ENCODE data around the gene TNIK. TPM values are rescaled to one million over a fixed set of nuclear protein-coding genes. Genes with fewer than 3 reads are reported as not detected.

The TNIK gene
- polyA plus RNA-seq, 1 donor from 2014 or later, result 19.3 TPM

- Histone ChIP-seq H3K27me3 (ENCODE audit: insufficient read depth, low read depth, low read length) (no peaks in the 10 kb centered on the region), H3K36me3 (ENCODE audit: insufficient read depth, low read length) (peaks cover 3% of the 10 kb centered on the region), H3K9me3 (ENCODE audit: low read length) (no peaks in the 10 kb centered on the region), H3K79me2 (replicated peaks; ENCODE audit: insufficient read depth, low read length) (no peaks in the 10 kb centered on the region), H2AFZ (ENCODE audit: low read depth, low read length) (no peak overlapping the region), H4K20me1 (ENCODE audit: insufficient read depth) (no peaks in the 10 kb centered on the region), H3K4me2 (ENCODE audit: low read length) (no peak overlapping the region), H3K27ac (ENCODE audit: low read length) (no peak overlapping the region), H3K9me2 (ENCODE audit: insufficient read depth, low read length) (no peaks in the 10 kb centered on the region), H3F3A (ENCODE audit: insufficient read depth, low read length, poor library complexity, severe bottlenecking) (no peaks in the 10 kb centered on the region), H3K4me3 (ENCODE audit: low read length) (no peak overlapping the region), H3K9ac (ENCODE audit: low read length) (no peak overlapping the region)
- TF ChIP-seq RAD21 (conservative IDR thresholded peaks at IDR 0.05), result no peak
- no peak for TF ChIP-seq SMC3 (conservative IDR thresholded peaks at IDR 0.05; ENCODE audit: poor library complexity)
- TF ChIP-seq, protein P1, sequence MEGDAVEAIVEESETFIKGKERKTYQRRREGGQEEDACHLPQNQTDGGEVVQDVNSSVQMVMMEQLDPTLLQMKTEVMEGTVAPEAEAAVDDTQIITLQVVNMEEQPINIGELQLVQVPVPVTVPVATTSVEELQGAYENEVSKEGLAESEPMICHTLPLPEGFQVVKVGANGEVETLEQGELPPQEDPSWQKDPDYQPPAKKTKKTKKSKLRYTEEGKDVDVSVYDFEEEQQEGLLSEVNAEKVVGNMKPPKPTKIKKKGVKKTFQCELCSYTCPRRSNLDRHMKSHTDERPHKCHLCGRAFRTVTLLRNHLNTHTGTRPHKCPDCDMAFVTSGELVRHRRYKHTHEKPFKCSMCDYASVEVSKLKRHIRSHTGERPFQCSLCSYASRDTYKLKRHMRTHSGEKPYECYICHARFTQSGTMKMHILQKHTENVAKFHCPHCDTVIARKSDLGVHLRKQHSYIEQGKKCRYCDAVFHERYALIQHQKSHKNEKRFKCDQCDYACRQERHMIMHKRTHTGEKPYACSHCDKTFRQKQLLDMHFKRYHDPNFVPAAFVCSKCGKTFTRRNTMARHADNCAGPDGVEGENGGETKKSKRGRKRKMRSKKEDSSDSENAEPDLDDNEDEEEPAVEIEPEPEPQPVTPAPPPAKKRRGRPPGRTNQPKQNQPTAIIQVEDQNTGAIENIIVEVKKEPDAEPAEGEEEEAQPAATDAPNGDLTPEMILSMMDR (IDR thresholded peaks at IDR 0.05; ENCODE audit: poor library complexity, severe bottlenecking), result no peak
- no peak for TF ChIP-seq EZH2 (IDR thresholded peaks at IDR 0.05; ENCODE audit: borderline replicate concordance, insufficient read depth, low read length, poor library complexity, severe bottlenecking)
- no peak for TF ChIP-seq TAF1 (IDR thresholded peaks at IDR 0.05; ENCODE audit: low read depth)
- TF ChIP-seq REST (IDR thresholded peaks at IDR 0.05; ENCODE audit: borderline replicate concordance), result no peak
- TF ChIP-seq POLR2AphosphoS5 (IDR thresholded peaks at IDR 0.05), result no peak
- no peak for TF ChIP-seq EP300 (conservative IDR thresholded peaks at IDR 0.05; ENCODE audit: poor library complexity, severe bottlenecking)
- TF ChIP-seq MXI1 (conservative IDR thresholded peaks at IDR 0.05; ENCODE audit: poor library complexity, severe bottlenecking), result no peak
Measured at GRCh38 chr3:171115667-171116066, 344.5 kb downstream of the TNIK start.

DNA sequence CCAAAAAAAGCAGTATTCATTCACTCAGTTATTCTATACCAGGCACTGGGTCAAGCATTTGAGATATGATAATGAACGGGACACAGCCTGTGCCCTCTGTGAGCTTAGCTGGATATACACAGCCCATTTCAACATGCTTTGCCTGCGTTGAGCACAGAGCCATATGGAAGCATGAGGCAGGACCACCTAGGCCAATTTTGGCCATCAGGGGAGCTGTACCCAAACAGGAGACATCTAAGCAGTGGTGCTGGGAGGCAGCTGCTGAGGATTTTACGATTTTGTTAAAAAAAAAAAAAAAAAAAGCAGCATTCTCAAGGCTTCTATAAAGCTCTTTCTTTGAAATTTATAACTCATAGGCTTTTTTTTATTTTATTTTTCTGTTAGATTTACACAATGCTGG is 346.5 kb downstream of the TNIK start:
- no peak overlapping the region for H2AFZ ChIP-seq (ENCODE audit: low read depth, low read length)
- no peaks in the 10 kb centered on the region for H3F3A ChIP-seq (ENCODE audit: insufficient read depth, low read length, poor library complexity, severe bottlenecking)
- no peak overlapping the region for H3K27ac ChIP-seq (ENCODE audit: low read length)
- no peaks in the 10 kb centered on the region for H3K79me2 ChIP-seq (replicated peaks; ENCODE audit: insufficient read depth, low read length)
- no peaks in the 10 kb centered on the region for H3K9me2 ChIP-seq (ENCODE audit: insufficient read depth, low read length)
- peaks cover 3% of the 10 kb centered on the region for H3K36me3 ChIP-seq (ENCODE audit: insufficient read depth, low read length)
- H3K4me3 ChIP-seq (ENCODE audit: low read length), result no peak overlapping the region
- no peak overlapping the region for H3K9ac ChIP-seq (ENCODE audit: low read length)
- TF ChIP-seq RAD21 (conservative IDR thresholded peaks at IDR 0.05), result no peak
- TF ChIP-seq TAF1 (IDR thresholded peaks at IDR 0.05; ENCODE audit: low read depth), result no peak
- TF ChIP-seq MXI1 (conservative IDR thresholded peaks at IDR 0.05; ENCODE audit: poor library complexity, severe bottlenecking), result no peak
- no peak for TF ChIP-seq POLR2AphosphoS5 (IDR thresholded peaks at IDR 0.05)
- no peak for TF ChIP-seq EP300 (conservative IDR thresholded peaks at IDR 0.05; ENCODE audit: poor library complexity, severe bottlenecking)
- TF ChIP-seq REST (IDR thresholded peaks at IDR 0.05; ENCODE audit: borderline replicate concordance), result no peak
- TF ChIP-seq, protein P1 (IDR thresholded peaks at IDR 0.05; ENCODE audit: poor library complexity, severe bottlenecking), result no peak
- no peak for TF ChIP-seq SMC3 (conservative IDR thresholded peaks at IDR 0.05; ENCODE audit: poor library complexity)
- no peak for TF ChIP-seq EZH2 (IDR thresholded peaks at IDR 0.05; ENCODE audit: borderline replicate concordance, insufficient read depth, low read length, poor library complexity, severe bottlenecking)
- H3K9me3 ChIP-seq (ENCODE audit: low read length), result no peaks in the 10 kb centered on the region
- no peak overlapping the region for H3K4me2 ChIP-seq (ENCODE audit: low read length)
- no peaks in the 10 kb centered on the region for H3K27me3 ChIP-seq (ENCODE audit: insufficient read depth, low read depth, low read length)
- no peaks in the 10 kb centered on the region for H4K20me1 ChIP-seq (ENCODE audit: insufficient read depth)
